ENCODE data around the gene TAF6L.

GRCh38 chr11:62752994-62753735 lies 18.0 kb upstream of the TAF6L start:
- no peak for TF ChIP-seq EZH2 (IDR thresholded peaks at IDR 0.05; ENCODE audit: low read length)
- no peak for TF ChIP-seq CTCF (optimal IDR thresholded peaks at IDR 0.05 in 1 of 3, IDR thresholded peaks at IDR 0.05 in 1 of 3, conservative IDR thresholded peaks at IDR 0.05 in 1 of 3; ENCODE audit: extremely low read depth in 1 of 3, insufficient read depth in 2 of 3, low read length in 3 of 3)

All from keratinocyte (primary cell).